WERI-Rb-1 (cell line): ENCODE data around the gene ITPR1.

Source experiments
- DNase-seq: peaks from one replicate; pipeline ENCODE4 v3.0.0-alpha.2; 2020
- H3K27ac ChIP-seq: fragments of 250-450 bp; sonication (Bioruptor Pico); 2 replicates; pipeline ENCODE4 v1.5.1; 2020; ENCODE audit warnings: mild to moderate bottlenecking, moderate library complexity
- H3K27me3 ChIP-seq: fragments of 250-450 bp; sonication (Bioruptor Pico); 2 replicates; pipeline ENCODE4 v1.5.1; 2021; ENCODE audit warnings: mild to moderate bottlenecking, low read depth, moderate library complexity; ENCODE audit not compliant: insufficient read depth, severe bottlenecking
- H3K36me3 ChIP-seq: fragments of 250-450 bp; sonication (Bioruptor Pico); 2 replicates; pipeline ENCODE4 v1.5.1; 2020; ENCODE audit warnings: mild to moderate bottlenecking, moderate library complexity
- H3K4me3 ChIP-seq: 2 replicates; pipeline ENCODE4 v1.5.1; 2011; ENCODE audit warnings: low read depth, mild to moderate bottlenecking, control low read depth, low read length
- H3K9me3 ChIP-seq: fragments of 250-450 bp; sonication (Bioruptor Pico); 2 replicates; pipeline ENCODE4 v1.5.1; 2021; ENCODE audit warnings: mild to moderate bottlenecking, moderate library complexity; ENCODE audit not compliant: severe bottlenecking
- TF ChIP-seq, protein P1 (sequence below): IDR thresholded peaks from 2 replicates; pipeline ENCODE4 v1.5.1; 2011; ENCODE audit warnings: low read depth, mild to moderate bottlenecking, control low read depth, inconsistent platforms, low read length

Gene ITPR1

DNA sequence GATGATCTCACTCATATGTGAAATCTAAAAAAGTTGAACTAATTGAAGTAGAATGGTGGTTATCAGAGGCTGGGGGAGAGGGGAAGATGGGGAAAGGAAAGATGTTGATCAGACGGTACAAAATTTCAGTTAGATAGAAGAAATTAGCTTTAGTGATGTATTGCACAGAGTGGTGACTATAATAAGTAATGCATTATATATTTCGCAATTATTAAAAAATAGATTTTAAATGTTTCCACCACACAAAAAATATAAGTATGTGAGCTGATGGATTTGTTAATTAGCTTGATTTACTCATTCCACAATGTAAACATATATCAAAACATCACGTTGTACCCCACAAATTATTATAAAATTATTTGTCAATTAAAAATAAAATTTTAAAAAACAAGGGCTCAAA, 34.2 kb upstream of the ITPR1 start:
- TF ChIP-seq, protein P1, sequence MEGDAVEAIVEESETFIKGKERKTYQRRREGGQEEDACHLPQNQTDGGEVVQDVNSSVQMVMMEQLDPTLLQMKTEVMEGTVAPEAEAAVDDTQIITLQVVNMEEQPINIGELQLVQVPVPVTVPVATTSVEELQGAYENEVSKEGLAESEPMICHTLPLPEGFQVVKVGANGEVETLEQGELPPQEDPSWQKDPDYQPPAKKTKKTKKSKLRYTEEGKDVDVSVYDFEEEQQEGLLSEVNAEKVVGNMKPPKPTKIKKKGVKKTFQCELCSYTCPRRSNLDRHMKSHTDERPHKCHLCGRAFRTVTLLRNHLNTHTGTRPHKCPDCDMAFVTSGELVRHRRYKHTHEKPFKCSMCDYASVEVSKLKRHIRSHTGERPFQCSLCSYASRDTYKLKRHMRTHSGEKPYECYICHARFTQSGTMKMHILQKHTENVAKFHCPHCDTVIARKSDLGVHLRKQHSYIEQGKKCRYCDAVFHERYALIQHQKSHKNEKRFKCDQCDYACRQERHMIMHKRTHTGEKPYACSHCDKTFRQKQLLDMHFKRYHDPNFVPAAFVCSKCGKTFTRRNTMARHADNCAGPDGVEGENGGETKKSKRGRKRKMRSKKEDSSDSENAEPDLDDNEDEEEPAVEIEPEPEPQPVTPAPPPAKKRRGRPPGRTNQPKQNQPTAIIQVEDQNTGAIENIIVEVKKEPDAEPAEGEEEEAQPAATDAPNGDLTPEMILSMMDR, result no peak
- no peaks in the 10 kb centered on the region for H3K27me3 ChIP-seq
- DNase-seq, result no peak
- H3K36me3 ChIP-seq, result no peaks in the 10 kb centered on the region
- H3K4me3 ChIP-seq, result no peak overlapping the region
- no peak overlapping the region for H3K27ac ChIP-seq
- no peaks in the 10 kb centered on the region for H3K9me3 ChIP-seq

DNA sequence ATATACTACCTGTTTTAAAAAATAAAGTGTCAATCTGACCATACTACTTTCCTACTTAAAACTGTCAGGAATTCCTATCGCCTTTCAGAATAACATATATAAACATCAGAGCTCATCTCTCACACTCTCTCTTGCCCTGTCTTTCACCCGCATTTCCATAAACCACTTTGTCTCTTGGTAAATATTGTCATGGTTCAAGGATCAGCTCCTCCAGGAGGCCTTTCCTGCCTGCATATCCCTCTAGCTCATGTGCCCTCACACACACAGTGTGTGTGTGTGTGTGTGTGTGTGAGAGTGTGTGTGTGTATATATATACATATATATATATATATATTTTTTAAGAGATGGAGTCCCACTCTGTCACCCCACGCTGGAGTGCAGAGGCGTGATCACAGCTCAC, 32.8 kb upstream of the ITPR1 start:
- TF ChIP-seq, protein P1, result no peak
- Histone ChIP-seq H3K27me3 (no peaks in the 10 kb centered on the region), H3K4me3 (no peak overlapping the region), H3K9me3 (no peaks in the 10 kb centered on the region), H3K36me3 (no peaks in the 10 kb centered on the region), H3K27ac (no peak overlapping the region)
- DNase-seq, result no peak

DNA sequence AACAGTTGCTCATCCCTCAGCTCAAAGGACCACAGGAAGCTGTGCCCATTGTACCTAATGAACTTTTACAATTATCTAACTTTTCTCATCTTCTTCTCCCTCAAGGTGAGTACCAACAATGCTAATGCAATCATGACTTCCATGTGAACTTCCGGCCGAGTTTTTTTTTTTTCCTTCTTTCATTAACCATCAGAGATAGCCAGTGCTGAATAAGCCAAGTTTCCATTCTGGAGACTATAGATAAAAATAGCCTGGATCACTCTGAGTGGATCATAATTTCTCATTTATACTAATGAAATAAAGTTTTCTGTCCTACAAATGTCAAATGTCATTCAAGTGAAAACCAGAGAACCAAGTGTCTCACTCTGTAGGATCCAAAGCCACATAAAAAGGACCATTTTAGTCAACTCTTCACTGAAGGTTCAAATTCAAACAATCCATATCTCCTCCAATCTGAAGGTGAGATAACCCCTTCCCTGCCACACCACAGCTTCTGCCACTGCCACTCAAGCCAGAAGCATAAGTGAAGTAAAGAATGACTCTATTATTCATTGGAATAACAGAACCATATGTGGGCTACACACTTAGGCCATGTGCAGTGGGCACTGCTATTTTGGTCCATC, 31.6 kb upstream of the ITPR1 start:
- Histone ChIP-seq H3K4me3 (no peak overlapping the region), H3K27ac (no peak overlapping the region), H3K27me3 (no peaks in the 10 kb centered on the region), H3K36me3 (no peaks in the 10 kb centered on the region), H3K9me3 (no peaks in the 10 kb centered on the region)
- TF ChIP-seq, protein P1, result no peak
- no peak for DNase-seq

DNA sequence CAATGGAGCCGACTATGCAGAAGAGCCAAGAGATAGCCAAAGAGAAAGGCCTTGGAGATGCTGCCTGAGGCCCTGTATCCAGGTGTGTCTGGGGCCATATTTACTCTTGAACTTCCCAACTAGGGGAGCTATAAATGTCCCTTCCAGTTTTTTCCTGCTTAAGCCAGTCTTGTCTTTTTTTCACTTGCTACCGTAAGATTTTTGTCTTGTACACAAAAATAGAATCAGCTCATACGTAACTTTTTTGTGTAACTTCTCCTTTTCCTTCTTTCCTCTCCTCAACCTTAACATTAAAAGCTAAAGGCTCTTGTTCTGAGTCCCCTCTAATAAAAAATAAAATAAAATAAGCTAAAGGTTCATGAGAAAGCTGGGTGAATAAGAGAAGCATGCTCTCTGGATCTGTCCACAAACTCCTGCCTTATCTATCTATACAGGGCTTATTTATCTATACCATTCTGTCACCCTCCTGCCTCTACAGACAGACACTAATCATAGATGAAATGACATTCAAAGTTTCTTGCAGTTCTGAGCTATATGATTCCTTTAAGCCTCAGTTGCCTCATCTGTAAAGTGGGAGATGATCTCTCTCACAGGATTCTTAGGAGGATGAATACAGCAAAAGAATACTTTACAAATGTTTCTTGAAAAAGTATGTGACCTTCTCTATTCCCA, 30.6 kb upstream of the ITPR1 start:
- Histone ChIP-seq H3K36me3 (peaks cover 3% of the 10 kb centered on the region; the same call in 1 of the 2 replicates), H3K27ac (no peak overlapping the region), H3K4me3 (no peak overlapping the region), H3K9me3 (no peaks in the 10 kb centered on the region), H3K27me3 (no peaks in the 10 kb centered on the region)
- no peak for DNase-seq
- TF ChIP-seq, protein P1, result no peak

DNA sequence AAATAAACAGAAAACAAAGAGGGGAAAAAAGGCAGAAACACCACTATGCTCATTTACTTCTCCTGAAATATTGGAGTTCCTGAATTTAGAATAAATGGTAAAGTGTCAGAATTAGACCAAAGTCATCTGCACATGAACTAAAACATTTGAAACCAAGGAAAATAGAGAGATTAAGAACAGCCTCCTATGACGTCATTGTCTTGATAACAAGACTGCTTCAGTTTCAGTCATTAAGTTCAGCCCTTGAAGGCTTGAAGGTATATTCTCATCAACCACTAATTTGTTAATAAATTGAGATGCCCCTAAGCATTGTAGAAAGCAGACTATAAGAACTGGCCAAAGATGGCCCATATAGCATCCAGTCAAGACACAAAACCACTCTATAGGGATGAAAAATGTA, 28.6 kb upstream of the ITPR1 start:
- no peak for DNase-seq
- H3K27ac ChIP-seq, result no peak overlapping the region
- H3K9me3 ChIP-seq, result peaks cover 3% of the 10 kb centered on the region
- H3K36me3 ChIP-seq, result peaks cover 3% of the 10 kb centered on the region; the same call in 1 of the 2 replicates
- no peaks in the 10 kb centered on the region for H3K27me3 ChIP-seq
- no peak overlapping the region for H3K4me3 ChIP-seq
- TF ChIP-seq, protein P1, result no peak
